SK-N-SH (cell line): Measurements from ENCODE around the gene PPARD. TPM values are rescaled to one million over a fixed set of nuclear protein-coding genes. Genes with fewer than 3 reads are reported as not detected.

Source experiments
- CTCF ChIA-PET: fragments of 300-600, 350-600 bp; formaldehyde crosslinking; extraction: SDS; loops from one replicate; lab custom pipeline; 2021; lab: Yijun Ruan, JAX
- POLR2A ChIA-PET: fragments of 350-600 bp; sonication (Branson Sonifier 250); formaldehyde crosslinking; extraction: SDS; loops from one replicate; lab custom pipeline; 2020; ENCODE audit warnings: antibody characterized with exemption, inconsistent platforms; lab: Yijun Ruan, JAX
- DNase-seq: peaks from one replicate; pipeline ENCODE4 v3.0.0; 2012
- H2AFZ ChIP-seq: fragments of 200-600 bp; sonication (generic); 2 replicates; pipeline ENCODE4 v1.8.1; 2016; ENCODE audit warnings: antibody characterized with exemption, mild to moderate bottlenecking, low read depth
- H3F3A ChIP-seq: fragments of 200-600 bp; sonication (generic); replicated peaks from 2 replicates; pipeline ENCODE3; 2016; ENCODE audit warnings: antibody characterized with exemption, mild to moderate bottlenecking; ENCODE audit not compliant: insufficient read depth
- H3K27ac ChIP-seq, 2 experiments: fragments of 200-500 bp in 1 of 2; fragments of 200-600 bp in 1 of 2; sonication (Bioruptor generic) in 1 of 2; sonication (generic), shearing (Covaris generic) in 1 of 2; 2 replicates each; pipeline versions ENCODE4 v1.5.1 to v1.6.1; 2014 to 2016; ENCODE audit warnings: low read depth in 2 of 2, inconsistent platforms in 1 of 2, low read length in 1 of 2, mild to moderate bottlenecking in 1 of 2, mixed read lengths in 1 of 2
- H3K27me3 ChIP-seq: fragments of 200-600 bp; sonication (generic), shearing (Covaris generic); 2 replicates; pipeline ENCODE4 v1.6.1; 2016; ENCODE audit warnings: mixed run types; ENCODE audit not compliant: insufficient read depth
- H3K36me3 ChIP-seq, 2 experiments: fragments of 200-500 bp in 1 of 2; fragments of 200-600 bp in 1 of 2; sonication (Bioruptor generic) in 1 of 2; sonication (generic) in 1 of 2; replicated peaks in 1 of 2; 2 replicates each; pipeline versions ENCODE3 to v1.5.1; 2014 to 2016; ENCODE audit warnings: low read length in 1 of 2, mild to moderate bottlenecking in 1 of 2; ENCODE audit not compliant: insufficient read depth in 2 of 2, control insufficient read depth in 1 of 2
- H3K4me1 ChIP-seq, 2 experiments: fragments of 200-500 bp in 1 of 2; fragments of 200-600 bp in 1 of 2; sonication (Bioruptor generic) in 1 of 2; sonication (generic), shearing (Covaris generic) in 1 of 2; 2 replicates each; pipeline versions ENCODE4 v1.5.1 to v1.6.1; 2014 to 2016; ENCODE audit warnings: low read depth in 1 of 2, low read length in 1 of 2, mixed run types in 1 of 2; ENCODE audit not compliant: insufficient read depth in 2 of 2, control insufficient read depth in 1 of 2
- H3K4me2 ChIP-seq: fragments of 200-600 bp; sonication (generic), shearing (Covaris generic); 2 replicates; pipeline ENCODE4 v1.6.1; 2017; ENCODE audit warnings: mixed run types
- H3K4me3 ChIP-seq, 2 experiments: fragments of 200-500 bp in 1 of 2; fragments of 200-600 bp in 1 of 2; sonication (Bioruptor generic) in 1 of 2; sonication (generic), shearing (Covaris generic) in 1 of 2; 2 replicates each; pipeline versions ENCODE4 v1.5.1 to v1.8.1; 2014 to 2016; ENCODE audit warnings: low read depth in 2 of 2, inconsistent platforms in 1 of 2, low read length in 1 of 2, mild to moderate bottlenecking in 1 of 2, mixed read lengths in 1 of 2, moderate library complexity in 1 of 2
- H3K79me2 ChIP-seq: fragments of 200-600 bp; sonication (generic); 2 replicates; pipeline ENCODE4 v1.8.1; 2017; ENCODE audit warnings: mild to moderate bottlenecking; ENCODE audit not compliant: insufficient read depth
- H3K9ac ChIP-seq: fragments of 200-600 bp; sonication (generic); 2 replicates; pipeline ENCODE4 v1.6.1; 2017; ENCODE audit warnings: mixed run types
- H3K9me2 ChIP-seq: fragments of 200-600 bp; sonication (generic); 2 replicates; pipeline ENCODE4 v1.6.1; 2017; ENCODE audit warnings: mixed run types
- H3K9me3 ChIP-seq: fragments of 200-600 bp; sonication (generic); 2 replicates; pipeline ENCODE4 v1.6.1; 2017; ENCODE audit warnings: mixed run types, mild to moderate bottlenecking, moderate library complexity
- H4K20me1 ChIP-seq: fragments of 200-600 bp; sonication (generic); 2 replicates; pipeline ENCODE4 v1.6.1; 2017; ENCODE audit warnings: mild to moderate bottlenecking, mixed run types; ENCODE audit not compliant: insufficient read depth
- CHD2 ChIP-seq: fragments of 150-350 bp; IDR thresholded peaks from 2 replicates; pipeline ENCODE4 v1.6.1; 2018; ENCODE audit warnings: low read length; ENCODE audit not compliant: partially characterized antibody
- ELF1 ChIP-seq: IDR thresholded peaks from 2 replicates; pipeline ENCODE4 v1.4.0; 2012
- FOXJ3 ChIP-seq: sonication (generic); formaldehyde crosslinking; IDR thresholded peaks from 2 replicates; pipeline ENCODE4 v1.5.1; 2020; ENCODE audit warnings: mild to moderate bottlenecking, missing genetic modification reagents
- FOXM1 ChIP-seq: IDR thresholded peaks from 2 replicates; pipeline ENCODE4 v1.4.0; 2012; ENCODE audit warnings: low read depth, mild to moderate bottlenecking
- IRF3 ChIP-seq: fragments of 150-350 bp; IDR thresholded peaks from 2 replicates; pipeline ENCODE4 v1.6.1; 2016; ENCODE audit warnings: mild to moderate bottlenecking, low read depth, low read length
- JUND ChIP-seq: IDR thresholded peaks from 2 replicates; pipeline ENCODE4 v1.4.0; 2012
- MAX ChIP-seq: IDR thresholded peaks from 2 replicates; pipeline ENCODE4 v1.4.0; 2012; ENCODE audit warnings: low read depth
- NFIC ChIP-seq: IDR thresholded peaks from 2 replicates; pipeline ENCODE4 v1.4.0; 2012; ENCODE audit warnings: borderline replicate concordance
- RXRA ChIP-seq: IDR thresholded peaks from 2 replicates; pipeline ENCODE4 v1.4.0; 2012; ENCODE audit warnings: low read depth, mild to moderate bottlenecking, borderline replicate concordance
- SIN3A ChIP-seq: IDR thresholded peaks from 2 replicates; pipeline ENCODE4 v1.6.1; 2012; ENCODE audit warnings: low read depth, mild to moderate bottlenecking, low read length, moderate library complexity, borderline replicate concordance
- SMC3 ChIP-seq: IDR thresholded peaks from 2 replicates; pipeline ENCODE4 v1.6.1; 2012; ENCODE audit warnings: low read depth, low read length, improper control_type of control experiment
- TCF12 ChIP-seq: IDR thresholded peaks from 2 replicates; pipeline ENCODE4 v1.4.0; 2012
- USF2 ChIP-seq: fragments of 150-350 bp; IDR thresholded peaks from 2 replicates; pipeline ENCODE4 v1.6.1; 2017; ENCODE audit warnings: antibody characterized with exemption, low read length, low read depth, borderline replicate concordance
- YY1 ChIP-seq: IDR thresholded peaks from 2 replicates; pipeline ENCODE4 v1.4.0; 2012; ENCODE audit warnings: low read depth, mild to moderate bottlenecking
- whole genome bisulfite sequencing: methylation state at CpG from one replicate; pipeline ENCODE4 v1.1.6; 2017; ENCODE audit warnings: low lambda C conversion rate; 5-methylcytosine and 5-hydroxymethylcytosine counted together
- polyA plus RNA-seq, 3 experiments: library from polyadenylated mRNA; depleted of rRNA; stranded (reverse); fragments of >200 nt; gene quantifications; 2 replicates each; pipeline ENCODE4 v1.2.3, GENCODE V29; 2012
- TF ChIP-seq, protein P1 (sequence below): fragments of 200-600 bp; sonication (generic); IDR thresholded peaks from 2 replicates; pipeline ENCODE4 v1.6.1; 2017; ENCODE audit warnings: antibody characterized with exemption, mild to moderate bottlenecking, moderate library complexity

The PPARD gene
- polyA plus RNA-seq, 1 of the 3 experiments (the other 2 are of a cell fraction) = 13.3 TPM

DNA sequence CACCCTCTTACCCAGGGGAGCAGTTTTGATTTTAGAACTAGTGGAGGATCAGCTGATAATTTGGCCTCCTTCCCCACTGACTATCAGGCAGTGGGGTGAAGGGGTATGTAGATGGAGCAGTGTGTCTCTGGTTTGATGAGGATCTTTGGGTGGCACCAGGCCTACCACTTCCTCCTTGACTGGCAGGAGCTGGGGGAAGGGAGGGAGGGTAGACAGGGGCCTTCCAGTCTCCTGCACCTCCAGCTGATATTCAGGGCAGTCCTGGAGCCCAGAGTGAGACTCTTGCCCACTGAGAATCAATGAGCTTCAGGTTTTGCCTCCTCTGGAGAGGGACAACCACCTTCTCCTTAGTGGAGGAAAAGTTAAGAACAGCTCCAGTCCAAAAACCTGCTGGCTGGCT lies 41.5 kb upstream of the PPARD start (continued):
- TF ChIP-seq, protein P1, sequence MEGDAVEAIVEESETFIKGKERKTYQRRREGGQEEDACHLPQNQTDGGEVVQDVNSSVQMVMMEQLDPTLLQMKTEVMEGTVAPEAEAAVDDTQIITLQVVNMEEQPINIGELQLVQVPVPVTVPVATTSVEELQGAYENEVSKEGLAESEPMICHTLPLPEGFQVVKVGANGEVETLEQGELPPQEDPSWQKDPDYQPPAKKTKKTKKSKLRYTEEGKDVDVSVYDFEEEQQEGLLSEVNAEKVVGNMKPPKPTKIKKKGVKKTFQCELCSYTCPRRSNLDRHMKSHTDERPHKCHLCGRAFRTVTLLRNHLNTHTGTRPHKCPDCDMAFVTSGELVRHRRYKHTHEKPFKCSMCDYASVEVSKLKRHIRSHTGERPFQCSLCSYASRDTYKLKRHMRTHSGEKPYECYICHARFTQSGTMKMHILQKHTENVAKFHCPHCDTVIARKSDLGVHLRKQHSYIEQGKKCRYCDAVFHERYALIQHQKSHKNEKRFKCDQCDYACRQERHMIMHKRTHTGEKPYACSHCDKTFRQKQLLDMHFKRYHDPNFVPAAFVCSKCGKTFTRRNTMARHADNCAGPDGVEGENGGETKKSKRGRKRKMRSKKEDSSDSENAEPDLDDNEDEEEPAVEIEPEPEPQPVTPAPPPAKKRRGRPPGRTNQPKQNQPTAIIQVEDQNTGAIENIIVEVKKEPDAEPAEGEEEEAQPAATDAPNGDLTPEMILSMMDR = no peak
- TF ChIP-seq CHD2 = no peak

DNA sequence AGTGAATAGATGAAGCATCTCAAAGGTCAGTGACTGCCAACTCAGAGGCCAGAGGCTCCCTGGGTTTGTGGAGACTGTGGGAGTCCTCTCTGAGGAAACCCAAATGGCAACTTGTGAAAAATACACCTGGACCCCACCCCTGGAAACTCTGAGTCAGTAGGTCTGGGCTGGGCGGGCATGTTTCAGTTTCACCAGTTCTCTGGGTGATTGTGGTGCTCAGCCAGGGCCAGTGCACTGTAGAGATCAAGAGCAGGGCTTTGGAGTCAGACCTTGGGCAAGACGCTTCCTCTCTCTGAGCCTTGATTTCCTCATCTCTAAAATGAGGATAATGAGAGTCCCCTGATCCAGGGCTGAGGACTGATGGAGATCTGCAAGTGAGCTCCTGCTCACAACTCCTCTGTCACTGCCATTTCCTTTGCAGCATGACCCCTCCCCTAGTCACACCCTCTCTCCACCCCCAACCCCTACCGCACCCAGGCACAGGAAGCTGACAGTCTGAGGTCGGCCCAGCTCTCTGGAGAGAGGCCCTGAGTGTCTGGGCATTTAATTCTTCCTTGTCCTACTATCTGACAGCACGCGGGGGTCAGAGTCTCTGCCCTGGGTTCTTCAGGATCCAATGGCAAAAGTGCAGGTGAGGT lies 39.6 kb upstream of the PPARD start:
- no peaks in the 10 kb centered on the region for H4K20me1 ChIP-seq
- 95% methylated on average over 3 of the region's 6 CpGs for WGBS
- H3K4me1 ChIP-seq = no peaks in the 10 kb centered on the region; a peak in 1 of 4 replicates
- peak; percentile 44 for DNase-seq
- H3K9me3 ChIP-seq = no peaks in the 10 kb centered on the region
- no peak overlapping the region for H3K4me2 ChIP-seq
- no peaks in the 10 kb centered on the region for H3K27me3 ChIP-seq
- no peaks in the 10 kb centered on the region for H3K79me2 ChIP-seq
- no peak overlapping the region for H3K27ac ChIP-seq
- H3K36me3 ChIP-seq = no peaks in the 10 kb centered on the region
- no peaks in the 10 kb centered on the region for H3K9me2 ChIP-seq
- ChIA-PET CTCF (interaction anchor here (1.3 to 1.4 kb wide), 2 partner anchors 40 to 166 kb away, joined by 3 to 5 read pairs; partner anchors contain the start of genes PPARD and RPL10A), POLR2A (no interaction called here)
- peak overlapping the region; percentile 24; the same call in 1 of the 2 replicates for H2AFZ ChIP-seq
- H3K4me3 ChIP-seq = no peak overlapping the region
- H3F3A ChIP-seq = no peaks in the 10 kb centered on the region
- H3K9ac ChIP-seq = no peak overlapping the region
- TF ChIP-seq YY1 (no peak), TCF12 (no peak), FOXM1 (no peak), MAX (no peak), SIN3A (no peak), IRF3 (no peak), CHD2 (no peak), NFIC (no peak), RXRA (no peak), SMC3 (no peak), ELF1 (no peak), JUND (no peak), FOXJ3 (no peak)

- POLR2A ChIA-PET = no interaction called here
- Histone ChIP-seq H3K27me3 (no peaks in the 10 kb centered on the region), H3K4me2 (no peak overlapping the region), H3K36me3 (no peaks in the 10 kb centered on the region), H3F3A (no peaks in the 10 kb centered on the region), H3K9me3 (no peaks in the 10 kb centered on the region)
- TF ChIP-seq RXRA (no peak), USF2 (no peak)
- TF ChIP-seq, all 33 proteins: peak for 0
- Histone ChIP-seq H3K4me3 (no peak overlapping the region), H4K20me1 (no peaks in the 10 kb centered on the region), H3K4me1 (no peaks in the 10 kb centered on the region; a peak in 1 of 4 replicates), H3K27ac (no peak overlapping the region), H3K9ac (no peak overlapping the region), H3K79me2 (no peaks in the 10 kb centered on the region), H2AFZ (no peak overlapping the region), H3K9me2 (no peaks in the 10 kb centered on the region)
- DNase-seq = no peak
- CTCF ChIA-PET = interaction anchor here (1.1 to 1.3 kb wide), 2 partner anchors 145 to 164 kb away, joined by 3 to 5 read pairs; partner anchors contain the start of gene RPL10A
- 57% methylated on average over 1 of the region's 1 CpG for WGBS
Measured at GRCh38 chr6:35304299-35304698, 38.1 kb upstream of the PPARD start.
